ENCODE measurements around the gene SPON2.

Gene SPON2

GRCh38 chr4:1154523-1155182 is 17.7 kb downstream of the SPON2 start:
- in situ Hi-C loops (cut with HindIII; ENCODE audit: low sequenced_read_pairs): loop anchor here (5.0 to 25.0 kb wide), 5 partner anchors 37 to 483 kb away; partner anchors contain the start of gene DGKQ

DNA sequence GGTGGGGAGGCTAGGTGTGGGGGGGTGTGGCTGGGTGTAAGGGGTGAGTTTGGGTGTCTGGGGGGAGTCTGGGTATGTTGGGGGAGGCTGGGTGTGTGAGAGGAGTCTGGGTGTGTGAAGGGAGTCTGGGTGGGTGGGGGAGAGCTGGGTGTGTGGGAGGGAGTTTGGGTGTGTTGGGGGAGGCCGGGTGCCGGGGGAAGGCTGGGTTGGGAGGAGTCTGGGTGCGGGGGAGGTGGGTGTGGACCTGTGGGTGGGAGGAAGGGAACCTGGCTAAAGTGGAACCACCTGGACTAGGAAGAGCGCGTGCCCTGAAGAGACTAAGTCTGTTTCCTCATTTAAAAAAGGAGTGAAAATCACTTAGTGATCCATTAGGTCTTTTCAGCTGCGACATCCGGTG is 18.3 kb downstream of the SPON2 start:
- in situ Hi-C loops (cut with HindIII; ENCODE audit: low sequenced_read_pairs): loop anchor here (5.0 to 25.0 kb wide), 5 partner anchors 37 to 483 kb away; partner anchors contain the start of gene DGKQ

DNA sequence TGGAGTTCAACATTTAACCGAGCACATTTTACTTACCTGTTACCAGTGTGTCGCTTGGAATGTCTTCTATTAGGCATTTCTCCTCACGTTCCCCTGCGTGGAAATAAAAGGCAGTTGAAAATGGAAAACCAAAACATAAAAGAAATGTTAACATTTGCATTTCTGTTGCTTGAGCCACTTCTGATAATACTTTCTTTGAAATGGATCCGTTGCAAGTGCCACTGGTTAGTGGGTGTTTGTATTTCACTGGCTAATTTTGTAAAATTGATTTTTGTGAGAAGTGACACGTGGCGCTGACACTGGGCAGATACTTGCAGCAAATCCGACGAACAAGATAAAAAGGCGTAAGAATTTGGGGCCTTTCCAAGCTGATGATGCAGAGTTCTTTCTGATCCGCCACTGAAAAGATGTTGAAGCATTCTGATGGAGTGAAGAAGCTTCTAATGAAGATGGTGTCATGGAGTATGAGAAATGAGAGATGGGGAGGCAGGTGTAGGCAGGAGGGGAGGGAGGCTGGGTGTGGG is 18.8 kb downstream of the SPON2 start:
- in situ Hi-C loops (cut with HindIII; ENCODE audit: low sequenced_read_pairs): loop anchor here (5.0 to 25.0 kb wide), 5 partner anchors 36 to 484 kb away; partner anchors contain the start of gene DGKQ

DNA sequence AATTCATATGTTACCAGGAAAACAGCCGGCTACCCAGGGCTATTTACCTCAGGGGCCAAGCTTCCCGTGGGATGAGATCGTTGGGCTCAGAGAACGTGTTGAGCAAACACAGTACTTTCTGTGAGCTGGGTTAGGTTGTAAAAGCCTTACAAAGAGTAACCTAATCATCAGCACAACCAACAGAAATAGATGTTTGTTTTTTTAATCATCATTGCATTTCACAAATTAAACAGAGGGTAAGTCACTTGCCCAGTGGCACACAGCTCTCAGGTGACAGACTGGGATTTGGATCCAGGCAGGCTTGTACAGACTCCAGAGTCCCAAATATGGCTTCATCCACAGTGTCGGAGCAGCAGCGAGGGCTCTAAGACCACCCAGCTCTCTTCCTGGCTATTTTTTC is 20.1 kb downstream of the SPON2 start:
- in situ Hi-C loops (cut with HindIII; ENCODE audit: low sequenced_read_pairs): loop anchor here (5.0 to 25.0 kb wide), 5 partner anchors 35 to 485 kb away; partner anchors contain the start of gene DGKQ

DNA sequence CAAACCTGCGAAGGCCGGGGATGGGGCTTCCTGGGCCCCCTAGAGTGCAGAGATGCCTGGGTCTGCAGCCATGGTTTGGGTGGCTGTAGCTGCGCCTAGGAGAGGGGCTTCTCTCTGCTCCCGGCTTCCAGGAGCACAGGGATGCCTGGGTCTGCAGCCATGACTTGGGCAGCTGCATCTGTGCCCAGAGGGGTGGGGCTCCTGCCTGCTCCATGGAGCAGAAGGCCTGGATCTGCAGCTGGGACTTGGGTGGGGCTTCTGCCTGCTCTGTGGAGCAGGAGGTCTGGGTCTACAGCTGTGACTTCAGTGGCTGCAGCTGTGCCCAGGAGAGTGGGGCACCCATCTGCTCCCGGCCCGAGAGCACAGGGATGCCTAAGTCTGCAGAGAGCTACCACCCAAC is 20.8 kb downstream of the SPON2 start:
- in situ Hi-C loops (cut with HindIII; ENCODE audit: low sequenced_read_pairs): loop anchor here (5.0 to 25.0 kb wide), 5 partner anchors 34 to 486 kb away; partner anchors contain the start of gene DGKQ

DNA sequence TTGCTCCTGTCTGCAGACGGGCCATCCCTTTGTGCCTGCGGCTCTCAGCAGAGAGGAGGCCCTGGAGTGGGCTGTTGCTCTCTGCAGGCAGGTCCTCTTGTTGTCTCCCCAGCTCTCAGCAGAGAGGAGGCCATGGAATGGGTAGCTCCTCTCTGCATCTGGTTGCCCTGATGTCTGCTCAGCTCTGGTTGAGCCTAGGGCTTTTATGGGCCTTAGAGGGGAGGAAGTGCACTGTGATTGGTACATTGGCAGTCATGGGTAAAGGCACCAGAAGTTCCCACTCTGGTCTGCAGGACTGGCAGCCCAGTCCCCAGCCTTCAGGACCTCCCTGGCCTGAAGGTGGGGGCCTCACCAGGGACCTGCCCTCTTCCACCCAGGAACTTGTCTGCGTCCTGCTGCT is 21.5 kb downstream of the SPON2 start:
- in situ Hi-C loops (cut with HindIII; ENCODE audit: low sequenced_read_pairs): loop anchor here (5.0 to 25.0 kb wide), 5 partner anchors 34 to 486 kb away; partner anchors contain the start of gene DGKQ

DNA sequence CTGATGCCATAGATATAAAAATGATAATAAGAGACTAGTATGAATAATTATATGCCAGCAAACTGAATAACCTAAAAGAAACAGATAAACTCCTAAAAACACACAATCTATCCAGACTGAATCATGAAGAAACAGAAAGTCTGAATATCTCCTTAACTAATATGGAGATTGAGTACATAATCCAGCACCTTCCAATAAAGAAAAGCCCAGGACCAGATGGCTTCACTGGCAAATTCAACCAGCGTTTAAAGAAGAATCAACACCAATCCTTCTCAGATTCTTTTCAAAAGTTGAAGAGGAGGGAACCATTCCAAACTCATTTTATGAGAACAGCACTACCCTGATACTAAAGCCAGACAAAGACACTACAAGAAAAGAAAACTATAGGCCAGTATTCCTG is 32.5 kb downstream of the SPON2 start:
- in situ Hi-C loops (cut with HindIII; ENCODE audit: low sequenced_read_pairs): no loop called here

GRCh38 chr4:1137850-1138249 is 34.5 kb downstream of the SPON2 start:
- in situ Hi-C loops (cut with HindIII; ENCODE audit: low sequenced_read_pairs): no loop called here

- in situ Hi-C loops (cut with HindIII; ENCODE audit: low sequenced_read_pairs): no loop called here
These were observed 35.2 kb downstream of the SPON2 start for GRCh38 chr4:1137063-1137776.

GRCh38 chr4:1136048-1136447 is 36.3 kb downstream of the SPON2 start:
- in situ Hi-C loops (cut with HindIII; ENCODE audit: low sequenced_read_pairs): no loop called here

DNA sequence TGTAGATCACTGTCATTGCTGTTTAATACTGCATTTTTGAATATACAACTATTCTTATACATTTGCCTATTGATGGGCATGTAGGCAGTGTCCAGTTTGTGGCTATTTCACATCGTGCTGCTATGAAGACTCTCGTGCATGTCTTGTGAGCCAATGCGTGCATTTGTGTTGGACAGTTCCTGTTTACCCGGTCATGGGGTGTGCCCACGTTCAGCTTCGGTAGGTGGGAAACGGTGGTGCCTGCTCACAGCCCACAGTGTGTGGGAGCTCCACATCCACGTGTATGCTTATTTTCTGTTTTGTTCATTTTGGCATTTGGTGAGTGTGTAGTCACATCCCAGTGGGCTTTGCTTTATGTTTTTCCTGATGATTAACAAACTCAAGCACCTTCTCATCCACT is 39.4 kb downstream of the SPON2 start:
- in situ Hi-C loops (cut with HindIII; ENCODE audit: low sequenced_read_pairs): no loop called here

GRCh38 chr4:1130316-1131186 is 41.8 kb downstream of the SPON2 start:
- in situ Hi-C loops (cut with HindIII; ENCODE audit: low sequenced_read_pairs): no loop called here

DNA sequence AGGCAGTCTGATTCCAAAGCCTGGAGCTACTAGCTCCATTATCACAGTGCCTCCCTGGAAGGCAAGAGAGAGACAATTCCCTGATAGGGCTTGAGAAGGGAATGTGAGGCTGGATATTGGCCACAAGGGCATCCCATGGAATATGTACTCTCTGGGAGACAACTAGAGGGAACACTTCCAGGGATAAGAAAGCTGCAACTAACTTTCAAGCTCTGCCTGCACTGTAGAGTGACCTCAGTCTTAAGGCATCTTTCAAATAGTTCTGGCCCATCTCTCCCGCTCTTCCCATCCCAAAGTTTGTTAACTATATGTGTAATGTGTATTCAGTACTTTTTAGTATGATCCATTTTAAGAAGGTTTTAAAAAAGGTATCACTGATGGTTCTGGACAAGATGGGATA is 45.9 kb downstream of the SPON2 start:
- in situ Hi-C loops (cut with HindIII; ENCODE audit: low sequenced_read_pairs): loop anchor here (10.0 kb wide), 1 partner anchor 228 kb away; no protein-coding TSS in a partner anchor

DNA sequence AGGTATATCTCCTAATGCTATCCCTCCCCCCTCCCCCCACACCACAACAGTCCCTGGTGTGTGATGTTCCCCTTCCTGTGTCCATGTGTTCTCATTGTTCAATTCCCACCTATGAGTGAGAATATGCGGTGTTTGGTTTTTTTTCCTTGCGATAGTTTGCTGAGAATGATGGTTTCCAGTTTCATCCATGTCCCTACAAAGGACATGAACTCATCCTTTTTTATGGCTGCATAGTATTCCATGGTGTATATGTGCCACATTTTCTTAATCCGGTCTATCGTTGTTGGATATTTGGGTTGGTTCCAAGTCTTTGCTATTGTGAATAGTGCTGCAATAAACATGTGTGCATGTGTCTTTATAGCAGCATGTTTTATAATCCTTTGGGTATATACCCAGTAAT is 46.9 kb downstream of the SPON2 start:
- in situ Hi-C loops (cut with HindIII; ENCODE audit: low sequenced_read_pairs): loop anchor here (10.0 kb wide), 1 partner anchor 229 kb away; no protein-coding TSS in a partner anchor

DNA sequence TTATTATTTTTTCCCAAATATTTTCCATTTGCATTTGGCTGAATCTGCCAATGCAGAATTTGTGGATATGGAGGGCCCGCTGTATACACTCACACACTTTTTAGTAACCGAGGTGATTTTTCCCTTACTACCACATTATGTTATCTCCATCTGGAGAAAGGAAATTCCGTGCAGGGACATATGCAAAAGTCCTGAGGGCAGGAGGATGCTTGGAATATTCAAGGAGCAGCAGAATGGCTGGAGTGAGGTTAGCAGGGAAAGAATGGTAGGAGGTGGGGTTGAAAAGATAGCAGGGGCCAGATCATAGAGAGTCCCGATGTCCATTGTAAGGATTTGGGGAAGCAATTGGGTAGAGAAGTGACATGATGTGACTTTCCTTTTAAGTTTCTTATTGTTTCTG is 47.6 kb downstream of the SPON2 start:
- in situ Hi-C loops (cut with HindIII; ENCODE audit: low sequenced_read_pairs): loop anchor here (5.0 to 10.0 kb wide), 3 partner anchors 73 to 230 kb away; partner anchors contain the start of gene DGKQ

DNA sequence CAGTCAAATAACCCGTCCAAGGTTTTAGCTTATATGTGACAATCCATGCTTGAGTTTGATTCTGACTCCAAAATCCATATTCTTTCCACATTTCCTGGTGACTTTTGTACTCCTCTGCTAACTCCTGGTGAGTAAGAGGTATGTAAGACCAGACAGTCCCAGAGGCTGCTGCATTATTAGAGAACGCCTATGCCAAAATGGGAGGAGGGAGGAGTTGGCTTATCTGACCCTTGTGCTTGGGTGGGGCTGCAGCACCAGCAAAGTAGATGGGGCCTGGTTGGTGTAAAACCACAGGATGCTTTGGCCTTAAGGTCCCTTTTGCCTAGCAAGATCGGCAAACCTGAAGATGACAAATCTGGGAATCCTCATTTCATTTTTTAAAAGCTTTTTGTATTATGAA is 49.9 kb downstream of the SPON2 start:
- in situ Hi-C loops (cut with HindIII; ENCODE audit: low sequenced_read_pairs): loop anchor here (5.0 to 10.0 kb wide), 3 partner anchors 70 to 232 kb away; partner anchors contain the start of gene DGKQ

All from endothelial cell of hepatic sinusoid (primary cell).